ENCODE results near the gene FARP1.

Gene FARP1

GRCh38 chr13:98473135-98473787 lies 330.4 kb downstream of the FARP1 start:
- no peak overlapping the region for H3K4me3 ChIP-seq (ENCODE audit: control insufficient read depth, low read depth, low read length)
- no peak for TF ChIP-seq CTCF (conservative IDR thresholded peaks at IDR 0.05; ENCODE audit: control insufficient read depth, insufficient read depth, low read depth, low read length)
- DNase-seq (ENCODE audit: low read depth): no peak

GRCh38 chr13:98473788-98474144 lies 330.9 kb downstream of the FARP1 start:
- DNase-seq (ENCODE audit: low read depth): no peak
- H3K4me3 ChIP-seq (ENCODE audit: control insufficient read depth, low read depth, low read length): no peak overlapping the region
- no peak for TF ChIP-seq CTCF (conservative IDR thresholded peaks at IDR 0.05; ENCODE audit: control insufficient read depth, insufficient read depth, low read depth, low read length)

- no peak for DNase-seq (ENCODE audit: low read depth)
- no peak overlapping the region for H3K4me3 ChIP-seq (ENCODE audit: control insufficient read depth, low read depth, low read length)
- no peak for TF ChIP-seq CTCF (conservative IDR thresholded peaks at IDR 0.05; ENCODE audit: control insufficient read depth, insufficient read depth, low read depth, low read length)
These were observed 331.4 kb downstream of the FARP1 start for GRCh38 chr13:98474292-98474691.

GRCh38 chr13:98474761-98475160 lies 331.9 kb downstream of the FARP1 start:
- no peak overlapping the region for H3K4me3 ChIP-seq (ENCODE audit: control insufficient read depth, low read depth, low read length)
- no peak for TF ChIP-seq CTCF (conservative IDR thresholded peaks at IDR 0.05; ENCODE audit: control insufficient read depth, insufficient read depth, low read depth, low read length)
- DNase-seq (ENCODE audit: low read depth): no peak

- H3K4me3 ChIP-seq (ENCODE audit: control insufficient read depth, low read depth, low read length): no peak overlapping the region
- no peak for DNase-seq (ENCODE audit: low read depth)
- no peak for TF ChIP-seq CTCF (conservative IDR thresholded peaks at IDR 0.05; ENCODE audit: control insufficient read depth, insufficient read depth, low read depth, low read length)
These were observed 332.6 kb downstream of the FARP1 start for GRCh38 chr13:98475522-98475921.

GRCh38 chr13:98476106-98476505 lies 333.2 kb downstream of the FARP1 start:
- DNase-seq (ENCODE audit: low read depth): no peak
- no peak for TF ChIP-seq CTCF (conservative IDR thresholded peaks at IDR 0.05; ENCODE audit: control insufficient read depth, insufficient read depth, low read depth, low read length)
- no peak overlapping the region for H3K4me3 ChIP-seq (ENCODE audit: control insufficient read depth, low read depth, low read length)

GRCh38 chr13:98476538-98476966 lies 333.7 kb downstream of the FARP1 start:
- no peak for TF ChIP-seq CTCF (conservative IDR thresholded peaks at IDR 0.05; ENCODE audit: control insufficient read depth, insufficient read depth, low read depth, low read length)
- no peak overlapping the region for H3K4me3 ChIP-seq (ENCODE audit: control insufficient read depth, low read depth, low read length)
- peak; percentile 88 for DNase-seq (ENCODE audit: low read depth)
